H9 (cell line): ENCODE data around the gene CNOT6. TPM values are rescaled to one million over a fixed set of nuclear protein-coding genes. Genes with fewer than 3 reads are reported as not detected.

Experiments used
- DNase-seq: peaks from one replicate; pipeline ENCODE4 v3.0.0-alpha.2; 2017
- H2AFZ ChIP-seq: one replicate; pipeline ENCODE4 v1.6.1; 2013; ENCODE audit warnings: mild to moderate bottlenecking, low read length, control low read depth, moderate library complexity
- H2AK5ac ChIP-seq: 2 replicates; pipeline ENCODE4 v1.6.1; 2013; ENCODE audit warnings: low read length, control low read depth, mixed read lengths; ENCODE audit not compliant: insufficient read length
- H2BK120ac ChIP-seq: one replicate; pipeline ENCODE4 v1.6.1; 2013; ENCODE audit warnings: low read depth, mild to moderate bottlenecking, low read length, control low read depth, inconsistent platforms; ENCODE audit not compliant: poor library complexity, severe bottlenecking
- H2BK12ac ChIP-seq: 2 replicates; pipeline ENCODE4 v1.6.1; 2013; ENCODE audit warnings: low read length, control low read depth, mixed read lengths, low read depth; ENCODE audit not compliant: insufficient read length
- H2BK15ac ChIP-seq: 2 replicates; pipeline ENCODE4 v1.6.1; 2013; ENCODE audit warnings: low read depth, low read length, control low read depth
- H2BK20ac ChIP-seq: one replicate; pipeline ENCODE4 v1.6.1; 2013; ENCODE audit warnings: low read depth, mild to moderate bottlenecking, low read length, control low read depth, inconsistent platforms; ENCODE audit not compliant: poor library complexity, severe bottlenecking
- H2BK5ac ChIP-seq: 2 replicates; pipeline ENCODE4 v1.6.1; 2013; ENCODE audit warnings: low read length, control low read depth, mixed read lengths; ENCODE audit not compliant: insufficient read length
- H3K14ac ChIP-seq: 2 replicates; pipeline ENCODE4 v1.6.1; 2013; ENCODE audit warnings: low read length, control low read depth; ENCODE audit not compliant: insufficient read depth
- H3K18ac ChIP-seq: 2 replicates; pipeline ENCODE4 v1.6.1; 2013; ENCODE audit warnings: low read depth, mild to moderate bottlenecking, mixed read lengths, low read length, control low read depth; ENCODE audit not compliant: insufficient read length
- H3K23ac ChIP-seq: 2 replicates; pipeline ENCODE4 v1.6.1; 2013; ENCODE audit warnings: low read length, control low read depth, mixed read lengths, low read depth; ENCODE audit not compliant: insufficient read length
- H3K23me2 ChIP-seq: 2 replicates; pipeline ENCODE4 v1.6.1; 2013; ENCODE audit warnings: low read depth, mild to moderate bottlenecking, mixed read lengths, low read length, control low read depth; ENCODE audit not compliant: insufficient read length, poor library complexity, severe bottlenecking
- H3K27ac ChIP-seq: 2 replicates; pipeline ENCODE4 v1.5.1; 2013; ENCODE audit warnings: low read length, control low read depth, mixed read lengths, low read depth; ENCODE audit not compliant: insufficient read length
- H3K27me3 ChIP-seq: 2 replicates; pipeline ENCODE4 v1.6.1; 2013; ENCODE audit warnings: low read length, control low read depth, inconsistent platforms; ENCODE audit not compliant: insufficient read depth
- H3K4ac ChIP-seq: 2 replicates; pipeline ENCODE4 v1.6.1; 2013; ENCODE audit warnings: low read depth, mild to moderate bottlenecking, control low read depth, inconsistent platforms, low read length, moderate library complexity
- H3K4me1 ChIP-seq: 2 replicates; pipeline ENCODE4 v1.6.1; 2013; ENCODE audit warnings: low read length, control low read depth, inconsistent platforms; ENCODE audit not compliant: insufficient read depth
- H3K4me2 ChIP-seq: 2 replicates; pipeline ENCODE4 v1.6.1; 2013; ENCODE audit warnings: low read length, control low read depth, mixed read lengths; ENCODE audit not compliant: insufficient read length, insufficient read depth
- H3K56ac ChIP-seq: 2 replicates; pipeline ENCODE4 v1.6.1; 2013; ENCODE audit warnings: low read depth, mild to moderate bottlenecking, mixed read lengths, low read length, control low read depth; ENCODE audit not compliant: insufficient read length
- H3K79me1 ChIP-seq: 2 replicates; pipeline ENCODE4 v1.6.1; 2013; ENCODE audit warnings: low read depth, mild to moderate bottlenecking, moderate library complexity, low read length, control low read depth, inconsistent platforms; ENCODE audit not compliant: insufficient read depth, poor library complexity, severe bottlenecking
- H3K79me2 ChIP-seq: 2 replicates; pipeline ENCODE4 v1.6.1; 2013; ENCODE audit warnings: low read length, control low read depth, inconsistent platforms; ENCODE audit not compliant: insufficient read depth
- H3K9ac ChIP-seq: 2 replicates; pipeline ENCODE4 v1.6.1; 2013; ENCODE audit warnings: low read length, control low read depth, mixed read lengths; ENCODE audit not compliant: insufficient read length; ENCODE audit errors: extremely low read depth
- H3K9me3 ChIP-seq: one replicate; pipeline ENCODE4 v1.6.1; 2013; ENCODE audit warnings: low read depth, low read length, inconsistent platforms; ENCODE audit not compliant: control insufficient read depth
- H3T11ph ChIP-seq: one replicate; pipeline ENCODE4 v1.6.1; 2013; ENCODE audit warnings: mild to moderate bottlenecking, low read length, control low read depth, inconsistent platforms
- H4K20me1 ChIP-seq: one replicate; pipeline ENCODE4 v1.6.1; 2013; ENCODE audit not compliant: control insufficient read depth, insufficient read length, insufficient read depth
- H4K5ac ChIP-seq: 2 replicates; pipeline ENCODE4 v1.6.1; 2013; ENCODE audit warnings: low read depth, mild to moderate bottlenecking, mixed read lengths, low read length, control low read depth; ENCODE audit not compliant: insufficient read length
- H4K8ac ChIP-seq: replicated peaks from 2 replicates; pipeline ENCODE4 v1.6.1; 2013; ENCODE audit warnings: low read length, control low read depth, mixed read lengths, low read depth; ENCODE audit not compliant: insufficient read length
- H4K91ac ChIP-seq: 2 replicates; pipeline ENCODE4 v1.6.1; 2013; ENCODE audit warnings: low read depth, mild to moderate bottlenecking, moderate library complexity, mixed read lengths, low read length, control low read depth; ENCODE audit not compliant: insufficient read length
- H3K27ac Mint-ChIP-seq, 3 experiments: 2 replicates in 2 of 3; 3 replicates in 1 of 3; pipeline ENCODE4 v1.8.0; 2020 to 2021; ENCODE audit warnings: mixed read lengths in 3 of 3, mild to moderate bottlenecking in 1 of 3, moderate library complexity in 1 of 3
- H3K27me3 Mint-ChIP-seq: 2 replicates; pipeline ENCODE4 v1.8.0; 2021; ENCODE audit warnings: low read depth, mild to moderate bottlenecking, moderate library complexity, mixed read lengths
- H3K36me3 Mint-ChIP-seq, 3 experiments: 2 replicates in 2 of 3; 3 replicates in 1 of 3; pipeline ENCODE4 v1.8.0; 2020 to 2021; ENCODE audit warnings: low read depth in 3 of 3, mixed read lengths in 3 of 3; ENCODE audit not compliant: insufficient read depth in 1 of 3
- H3K4me1 Mint-ChIP-seq, 2 experiments: 2 replicates each; pipeline ENCODE4 v1.8.0; 2020; ENCODE audit warnings: mixed read lengths in 2 of 2
- H3K4me3 Mint-ChIP-seq, 2 experiments: 2 replicates in 1 of 2; 3 replicates in 1 of 2; pipeline ENCODE4 v1.8.0; 2020 to 2021; ENCODE audit warnings: mild to moderate bottlenecking in 2 of 2, mixed read lengths in 2 of 2, moderate library complexity in 1 of 2
- H3K9me3 Mint-ChIP-seq, 2 experiments: 2 replicates in 1 of 2; 3 replicates in 1 of 2; pipeline ENCODE4 v1.8.0; 2020; ENCODE audit warnings: mild to moderate bottlenecking in 2 of 2, mixed read lengths in 2 of 2, moderate library complexity in 1 of 2
- WGBS: extraction: QIAGEN DNeasy Blood & Tissue Kit; methylation state at CpG from one replicate; pipeline ENCODE4 v1.1.7; 2013; ENCODE audit warnings: missing lambda C conversion rate, low lambda C conversion rate, mixed read lengths; ENCODE audit not compliant: insufficient read length; ENCODE audit errors: extremely low coverage; 5-methylcytosine and 5-hydroxymethylcytosine counted together
- total RNA-seq: library from RNA; stranded (reverse); gene quantifications from 2 replicates; pipeline ENCODE4 v1.2.1, GENCODE V29; 2021
- TF ChIP-seq, protein P1 (sequence below): fragments of 200-600 bp; sonication (generic); conservative IDR thresholded peaks from 3 replicates; pipeline ENCODE4 v1.8.0; 2021; ENCODE audit warnings: antibody characterized with exemption, mild to moderate bottlenecking

The CNOT6 gene
- total RNA-seq, 1 experiment from 2014 or later, result 45.0 TPM

- Mint-ChIP-seq H3K4me1 (peaks cover 0 to 4% of the 10 kb centered on the region in 2 experiments; a peak in 1 of 4 replicates), H3K9me3 (no peaks in the 10 kb centered on the region; a peak in 1 of 5 replicates), H3K36me3 (no peaks in the 10 kb centered on the region), H3K27ac (no peak overlapping the region), H3K4me3 (no peak overlapping the region), H3K27me3 (peaks cover 4% of the 10 kb centered on the region; the same call in 1 of the 2 replicates)
- peak; percentile 68 for DNase-seq
- WGBS, result no CpG with 5 or more reads among the region's 11 CpGs
- H2BK15ac ChIP-seq, result no peak overlapping the region
- H4K8ac ChIP-seq, result no peak overlapping the region
- H3K23me2 ChIP-seq, result no peaks in the 10 kb centered on the region
- H2BK20ac ChIP-seq, result no peak overlapping the region
- H2BK120ac ChIP-seq, result no peak overlapping the region
- H2BK5ac ChIP-seq, result no peak overlapping the region
- no peaks in the 10 kb centered on the region for H3K79me2 ChIP-seq
- TF ChIP-seq, protein P1, sequence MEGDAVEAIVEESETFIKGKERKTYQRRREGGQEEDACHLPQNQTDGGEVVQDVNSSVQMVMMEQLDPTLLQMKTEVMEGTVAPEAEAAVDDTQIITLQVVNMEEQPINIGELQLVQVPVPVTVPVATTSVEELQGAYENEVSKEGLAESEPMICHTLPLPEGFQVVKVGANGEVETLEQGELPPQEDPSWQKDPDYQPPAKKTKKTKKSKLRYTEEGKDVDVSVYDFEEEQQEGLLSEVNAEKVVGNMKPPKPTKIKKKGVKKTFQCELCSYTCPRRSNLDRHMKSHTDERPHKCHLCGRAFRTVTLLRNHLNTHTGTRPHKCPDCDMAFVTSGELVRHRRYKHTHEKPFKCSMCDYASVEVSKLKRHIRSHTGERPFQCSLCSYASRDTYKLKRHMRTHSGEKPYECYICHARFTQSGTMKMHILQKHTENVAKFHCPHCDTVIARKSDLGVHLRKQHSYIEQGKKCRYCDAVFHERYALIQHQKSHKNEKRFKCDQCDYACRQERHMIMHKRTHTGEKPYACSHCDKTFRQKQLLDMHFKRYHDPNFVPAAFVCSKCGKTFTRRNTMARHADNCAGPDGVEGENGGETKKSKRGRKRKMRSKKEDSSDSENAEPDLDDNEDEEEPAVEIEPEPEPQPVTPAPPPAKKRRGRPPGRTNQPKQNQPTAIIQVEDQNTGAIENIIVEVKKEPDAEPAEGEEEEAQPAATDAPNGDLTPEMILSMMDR, result peak; percentile 82
- H3K9ac ChIP-seq, result no peak overlapping the region
- H3K79me1 ChIP-seq, result no peaks in the 10 kb centered on the region
- H3K23ac ChIP-seq, result no peak overlapping the region
- H3K4me2 ChIP-seq, result no peak overlapping the region
- H3K14ac ChIP-seq, result no peak overlapping the region
- H2BK12ac ChIP-seq, result no peak overlapping the region
- no peak overlapping the region for H4K91ac ChIP-seq
- H3K4me1 ChIP-seq, result no peaks in the 10 kb centered on the region
- no peak overlapping the region for H2AK5ac ChIP-seq
- H4K5ac ChIP-seq, result no peak overlapping the region
- no peak overlapping the region for H3K56ac ChIP-seq
- H2AFZ ChIP-seq, result no peak overlapping the region
- H4K20me1 ChIP-seq, result no peaks in the 10 kb centered on the region
- H3K4ac ChIP-seq, result no peak overlapping the region
- H3K27ac ChIP-seq, result no peak overlapping the region
- H3K18ac ChIP-seq, result no peak overlapping the region
- no peaks in the 10 kb centered on the region for H3K27me3 ChIP-seq
- no peaks in the 10 kb centered on the region for H3K9me3 ChIP-seq
- no peak overlapping the region for H3T11ph ChIP-seq
These were observed 111.5 kb downstream of the CNOT6 start for GRCh38 chr5:180605554-180606214.
